Endodermal cell (in vitro differentiated cells): ENCODE measurements around the gene RALGPS1. TPM values are rescaled to one million over a fixed set of nuclear protein-coding genes. Genes with fewer than 3 reads are reported as not detected.

Experiments used
- DNase-seq: peaks from one replicate; pipeline ENCODE4 v3.0.0-alpha.2; 2017
- H3K27ac ChIP-seq: 2 replicates; pipeline ENCODE4 v1.5.1; 2013; ENCODE audit warnings: mild to moderate bottlenecking, low read depth, low read length, moderate library complexity
- H3K27me3 ChIP-seq: 2 replicates; pipeline ENCODE4 v1.6.1; 2013; ENCODE audit warnings: mild to moderate bottlenecking, low read length, moderate library complexity; ENCODE audit not compliant: insufficient read depth, control insufficient read depth, poor library complexity, severe bottlenecking
- H3K36me3 ChIP-seq: 2 replicates; pipeline ENCODE4 v1.7.0; 2013; ENCODE audit warnings: mild to moderate bottlenecking, low read length, moderate library complexity; ENCODE audit not compliant: control insufficient read depth, insufficient read depth
- H3K4me1 ChIP-seq: one replicate; pipeline ENCODE4 v1.7.0; 2013; ENCODE audit warnings: low read length; ENCODE audit not compliant: control insufficient read depth, insufficient read depth
- H3K4me3 ChIP-seq: 2 replicates; pipeline ENCODE4 v1.5.1; 2013; ENCODE audit warnings: mild to moderate bottlenecking, low read length, moderate library complexity
- H3K9ac ChIP-seq: 2 replicates; pipeline ENCODE4 v1.6.1; 2013; ENCODE audit warnings: mild to moderate bottlenecking, low read length, moderate library complexity; ENCODE audit not compliant: poor library complexity, severe bottlenecking; ENCODE audit errors: extremely low read depth
- H3K9me3 ChIP-seq: 2 replicates; pipeline ENCODE4 v1.6.1; 2013; ENCODE audit warnings: mild to moderate bottlenecking, low read length, moderate library complexity; ENCODE audit not compliant: control insufficient read depth
- H3K27ac Mint-ChIP-seq: 2 replicates; pipeline ENCODE4 v1.8.0; 2020; ENCODE audit warnings: mixed read lengths
- H3K27me3 Mint-ChIP-seq: 2 replicates; pipeline ENCODE4 v1.8.0; 2021; ENCODE audit warnings: mild to moderate bottlenecking, mixed read lengths; ENCODE audit not compliant: insufficient read depth
- H3K36me3 Mint-ChIP-seq: 2 replicates; pipeline ENCODE4 v1.8.0; 2020; ENCODE audit warnings: low read depth, mixed read lengths
- H3K4me1 Mint-ChIP-seq: 2 replicates; pipeline ENCODE4 v1.8.0; 2020; ENCODE audit warnings: mixed read lengths
- H3K4me3 Mint-ChIP-seq: 2 replicates; pipeline ENCODE4 v1.8.0; 2020; ENCODE audit warnings: mild to moderate bottlenecking, moderate library complexity, mixed read lengths
- H3K9me3 Mint-ChIP-seq: 2 replicates; pipeline ENCODE4 v1.8.0; 2020; ENCODE audit warnings: mild to moderate bottlenecking, mixed read lengths
- CTCF ChIP-seq: fragments of 200-600 bp; sonication (generic); conservative IDR thresholded peaks from 2 replicates; pipeline ENCODE4 v1.5.0; 2021; ENCODE audit warnings: antibody characterized with exemption, mild to moderate bottlenecking
- WGBS, 2 experiments: methylation state at CpG; one replicate each; pipeline versions ENCODE4 v1.1.5 to v1.1.7; 2013; ENCODE audit warnings: missing lambda C conversion rate in 2 of 2, mixed read lengths in 1 of 2; ENCODE audit not compliant: insufficient coverage in 1 of 2, insufficient read length in 1 of 2; 5-methylcytosine and 5-hydroxymethylcytosine counted together
- total RNA-seq, 2 donors: library from RNA; stranded (reverse); fragmentation: NEBNext Ultra II Directional in 1 of 2; extraction: Animal tissue kit (Norgen Biotek cat#: 25700) in 1 of 2; gene quantifications; 2 replicates in 1 of 2; 3 replicates in 1 of 2; pipeline ENCODE4 v1.2.1, GENCODE V29; 2021

The RALGPS1 gene
- total RNA-seq, 2 donors from 2014 or later: 23.3 to 25.0 TPM

DNA sequence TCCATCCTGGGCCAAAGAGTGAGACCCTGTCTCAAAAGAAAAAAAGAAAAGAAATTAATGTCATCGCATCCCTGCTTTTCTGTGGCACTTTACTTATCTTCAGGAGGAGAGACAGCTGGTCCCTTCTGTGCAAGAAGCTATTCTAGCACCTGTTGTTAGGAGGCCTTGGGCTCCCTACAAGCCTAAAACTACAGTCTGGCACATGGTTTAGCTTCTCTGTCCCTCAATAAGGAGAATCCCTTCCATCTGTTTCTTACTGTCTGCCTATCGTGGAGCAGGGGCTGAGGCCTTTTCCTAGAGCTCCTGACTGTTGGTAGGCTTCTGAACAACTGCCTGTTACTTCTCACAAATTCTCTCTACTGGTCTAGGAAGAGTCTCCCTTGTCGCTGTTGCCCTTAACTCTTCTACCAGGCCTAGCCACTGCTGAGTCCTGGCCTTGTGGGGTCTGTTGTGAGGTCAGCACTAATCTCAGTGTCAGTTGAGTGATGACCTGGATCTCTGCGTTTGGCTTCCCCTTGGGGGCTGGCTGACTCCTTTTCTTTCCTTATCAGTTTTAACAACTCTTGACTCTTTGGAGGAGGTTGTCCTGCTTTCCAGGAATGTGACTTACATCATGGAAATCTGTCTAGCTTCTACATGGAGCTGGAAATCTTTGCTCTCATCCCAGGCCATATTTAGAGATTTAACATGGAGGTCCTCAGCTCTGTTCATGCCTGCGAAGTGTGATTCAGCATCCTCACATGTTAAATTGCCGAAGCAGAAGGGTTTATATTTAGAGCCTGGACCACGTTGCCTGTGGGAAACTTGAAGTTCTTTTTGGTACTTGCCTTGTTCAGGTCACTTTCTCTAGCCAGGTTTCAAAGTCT is 344.3 kb downstream of the RALGPS1 start:
- Histone ChIP-seq H3K27me3 (no peaks in the 10 kb centered on the region), H3K4me1 (no peaks in the 10 kb centered on the region), H3K9me3 (no peaks in the 10 kb centered on the region), H3K36me3 (no peaks in the 10 kb centered on the region), H3K27ac (no peak overlapping the region), H3K4me3 (no peak overlapping the region), H3K9ac (no peak overlapping the region)
- no peak overlapping the region for H3K27ac Mint-ChIP-seq
- no peaks in the 10 kb centered on the region for H3K36me3 Mint-ChIP-seq
- no peak for TF ChIP-seq CTCF
- no peak overlapping the region for H3K4me3 Mint-ChIP-seq
- H3K27me3 Mint-ChIP-seq: no peaks in the 10 kb centered on the region
- H3K4me1 Mint-ChIP-seq: peaks cover 6% of the 10 kb centered on the region
- no peaks in the 10 kb centered on the region for H3K9me3 Mint-ChIP-seq
- WGBS, 2 experiments: 90 to 91% methylated on average over 5 to 7 of the region's 7 CpGs
- DNase-seq: no peak

- no peaks in the 10 kb centered on the region for H3K36me3 Mint-ChIP-seq
- Histone ChIP-seq H3K27me3 (no peaks in the 10 kb centered on the region), H3K9ac (no peak overlapping the region), H3K9me3 (no peaks in the 10 kb centered on the region), H3K36me3 (no peaks in the 10 kb centered on the region), H3K4me3 (no peak overlapping the region), H3K27ac (no peak overlapping the region), H3K4me1 (no peaks in the 10 kb centered on the region)
- no peak overlapping the region for H3K27ac Mint-ChIP-seq
- no peaks in the 10 kb centered on the region for H3K9me3 Mint-ChIP-seq
- no peak overlapping the region for H3K4me3 Mint-ChIP-seq
- TF ChIP-seq CTCF: no peak
- no peaks in the 10 kb centered on the region for H3K27me3 Mint-ChIP-seq
- peaks cover 6% of the 10 kb centered on the region for H3K4me1 Mint-ChIP-seq
- no peak for DNase-seq
These were observed 348.0 kb downstream of the RALGPS1 start for GRCh38 chr9:127262602-127263001.

GRCh38 chr9:127263237-127263636 is 348.7 kb downstream of the RALGPS1 start:
- Mint-ChIP-seq H3K27me3 (no peaks in the 10 kb centered on the region), H3K4me3 (no peak overlapping the region), H3K9me3 (no peaks in the 10 kb centered on the region), H3K27ac (no peak overlapping the region), H3K36me3 (no peaks in the 10 kb centered on the region), H3K4me1 (peaks cover 6% of the 10 kb centered on the region)
- TF ChIP-seq CTCF: no peak
- Histone ChIP-seq H3K9ac (no peak overlapping the region), H3K4me3 (no peak overlapping the region), H3K27me3 (no peaks in the 10 kb centered on the region), H3K36me3 (no peaks in the 10 kb centered on the region), H3K9me3 (no peaks in the 10 kb centered on the region), H3K27ac (no peak overlapping the region), H3K4me1 (no peaks in the 10 kb centered on the region)
- DNase-seq: no peak
- 95% methylated on average over 9 of the region's 9 CpGs for WGBS, 2 experiments
